ENCODE results near the gene GLIPR2. TPM values are rescaled to one million over a fixed set of nuclear protein-coding genes. Genes with fewer than 3 reads are reported as not detected.
"Not testable (repeated sequence)": the region's sequence is repeated elsewhere in the genome, so short reads cannot be mapped to it uniquely, and the experiment has no call there.

The GLIPR2 gene
- total RNA-seq, 1 donor: 38.4 TPM

GRCh38 chr9:36177571-36177970 lies 41.0 kb downstream of the GLIPR2 start:
- Histone ChIP-seq H3K4me2 (ENCODE audit: insufficient read depth, low read length) (no peak overlapping the region), H3K79me2 (ENCODE audit: insufficient read depth, low read length) (no peaks in the 10 kb centered on the region), H4K20me1 (ENCODE audit: insufficient read depth, low read length) (no peaks in the 10 kb centered on the region), H3K9me3 (ENCODE audit: low read depth, low read length) (no peaks in the 10 kb centered on the region), H3K4me3 (ENCODE audit: insufficient read depth, low read length) (no peak overlapping the region), H3K27me3 (ENCODE audit: insufficient read depth, low read length) (no peaks in the 10 kb centered on the region), H3K27ac (ENCODE audit: low read depth, low read length) (no peak overlapping the region), H3K36me3 (ENCODE audit: insufficient read depth, low read length) (no peaks in the 10 kb centered on the region), H3K4me1 (ENCODE audit: insufficient read depth, low read length) (no peaks in the 10 kb centered on the region), H2AFZ (ENCODE audit: low read length) (no peak overlapping the region)
- DNase-seq (ENCODE audit: insufficient read length, low spot score, missing footprints): no peak
- no peak for TF ChIP-seq CTCF (IDR thresholded peaks at IDR 0.05; ENCODE audit: extremely low read depth, low read depth, low read length)

- not testable (repeated sequence) for H3K4me2 ChIP-seq (ENCODE audit: insufficient read depth, low read length); H3K27me3 ChIP-seq (ENCODE audit: insufficient read depth, low read length); H3K4me3 ChIP-seq (ENCODE audit: insufficient read depth, low read length); H3K4me1 ChIP-seq (ENCODE audit: insufficient read depth, low read length); H3K9me3 ChIP-seq (ENCODE audit: low read depth, low read length); H4K20me1 ChIP-seq (ENCODE audit: insufficient read depth, low read length); H3K79me2 ChIP-seq (ENCODE audit: insufficient read depth, low read length); H3K27ac ChIP-seq (ENCODE audit: low read depth, low read length); H3K36me3 ChIP-seq (ENCODE audit: insufficient read depth, low read length); DNase-seq (ENCODE audit: insufficient read length, low spot score, missing footprints); H2AFZ ChIP-seq (ENCODE audit: low read length)
Measured at GRCh38 chr9:36180243-36180642, 43.7 kb downstream of the GLIPR2 start.

GRCh38 chr9:36187414-36187813 lies 50.9 kb downstream of the GLIPR2 start:
- peak; percentile 95 for DNase-seq (ENCODE audit: insufficient read length, low spot score, missing footprints)
- Histone ChIP-seq H3K9me3 (ENCODE audit: low read depth, low read length) (no peaks in the 10 kb centered on the region), H3K4me3 (ENCODE audit: insufficient read depth, low read length) (no peak overlapping the region), H3K4me2 (ENCODE audit: insufficient read depth, low read length) (peak overlapping the region; percentile 12), H3K4me1 (ENCODE audit: insufficient read depth, low read length) (peaks cover 27% of the 10 kb centered on the region), H2AFZ (ENCODE audit: low read length) (peak overlapping the region; percentile 60), H3K27me3 (ENCODE audit: insufficient read depth, low read length) (no peaks in the 10 kb centered on the region), H3K27ac (ENCODE audit: low read depth, low read length) (peak overlapping the region; percentile 78), H3K79me2 (ENCODE audit: insufficient read depth, low read length) (peaks cover 17% of the 10 kb centered on the region), H4K20me1 (ENCODE audit: insufficient read depth, low read length) (peaks cover 13% of the 10 kb centered on the region), H3K36me3 (ENCODE audit: insufficient read depth, low read length) (no peaks in the 10 kb centered on the region)
- no peak for TF ChIP-seq CTCF (IDR thresholded peaks at IDR 0.05; ENCODE audit: extremely low read depth, low read depth, low read length)

- no peak for DNase-seq (ENCODE audit: insufficient read length, low spot score, missing footprints)
- Histone ChIP-seq H3K36me3 (ENCODE audit: insufficient read depth, low read length) (no peaks in the 10 kb centered on the region), H3K4me2 (ENCODE audit: insufficient read depth, low read length) (no peak overlapping the region), H3K27me3 (ENCODE audit: insufficient read depth, low read length) (no peaks in the 10 kb centered on the region), H3K4me3 (ENCODE audit: insufficient read depth, low read length) (no peak overlapping the region), H3K79me2 (ENCODE audit: insufficient read depth, low read length) (peaks cover 25% of the 10 kb centered on the region), H3K27ac (ENCODE audit: low read depth, low read length) (no peak overlapping the region), H3K9me3 (ENCODE audit: low read depth, low read length) (no peaks in the 10 kb centered on the region), H3K4me1 (ENCODE audit: insufficient read depth, low read length) (peaks cover 34% of the 10 kb centered on the region), H4K20me1 (ENCODE audit: insufficient read depth, low read length) (peaks cover 21% of the 10 kb centered on the region), H2AFZ (ENCODE audit: low read length) (no peak overlapping the region)
- TF ChIP-seq CTCF (IDR thresholded peaks at IDR 0.05; ENCODE audit: extremely low read depth, low read depth, low read length): no peak
Measured at GRCh38 chr9:36188212-36188611, 51.7 kb downstream of the GLIPR2 start.
